Measurements from ENCODE around the gene PKNOX1.
"Not testable (repeated sequence)": the region's sequence is repeated elsewhere in the genome, so short reads cannot be mapped to it uniquely, and the experiment has no call there.

DNA sequence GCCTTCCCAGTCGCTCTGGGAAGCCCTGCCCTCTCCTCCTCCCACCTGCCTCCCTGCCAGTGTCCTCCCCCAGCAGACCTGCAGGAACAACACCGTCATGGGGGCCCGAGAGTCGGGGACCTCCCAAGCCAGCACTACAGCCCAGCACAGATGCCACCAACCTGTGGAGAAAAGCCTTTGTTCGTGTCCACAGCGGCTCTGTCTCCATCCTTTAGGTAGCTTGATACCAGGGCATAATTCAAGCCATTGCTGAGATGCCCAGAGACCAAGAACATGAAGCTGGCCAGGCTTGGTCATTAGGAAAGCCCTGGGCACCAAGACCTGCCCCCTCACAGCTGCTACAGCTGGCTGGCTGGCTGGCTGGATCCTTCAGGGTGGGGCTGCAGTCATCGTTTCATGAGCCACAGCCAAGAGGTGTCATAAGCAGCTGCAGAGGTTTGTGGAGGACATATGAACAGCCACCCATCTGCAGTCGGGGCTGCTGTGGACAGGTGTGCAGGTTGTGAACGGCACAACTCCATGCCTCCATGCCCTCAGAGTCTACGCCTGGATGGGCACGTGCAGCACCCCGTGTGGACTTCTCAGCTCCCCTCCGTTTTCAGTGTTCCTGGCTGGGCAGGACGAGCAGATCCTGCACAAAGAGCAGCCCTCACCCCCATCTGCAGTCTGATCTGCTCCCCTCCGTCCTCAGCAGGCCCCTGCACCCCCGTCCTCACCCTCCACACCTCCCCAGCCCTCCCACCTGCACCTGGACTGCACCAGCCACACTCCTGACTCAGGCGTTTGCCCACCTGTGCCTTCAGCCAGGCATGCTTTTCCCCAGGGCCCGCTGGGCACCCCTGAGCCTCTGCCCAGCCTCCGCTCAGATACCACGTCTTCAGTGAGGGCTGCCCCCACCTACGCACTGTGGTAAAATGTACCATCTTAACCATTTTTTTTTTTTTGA is 71.8 kb downstream of the PKNOX1 start:
- TF ChIP-seq POLR2A, CTCF (IDR thresholded peaks at IDR 0.05): not testable (repeated sequence)

Measured in Peyer's patch (tissue), 4 donors.